Measurements from ENCODE around the gene BFSP2.

DNA sequence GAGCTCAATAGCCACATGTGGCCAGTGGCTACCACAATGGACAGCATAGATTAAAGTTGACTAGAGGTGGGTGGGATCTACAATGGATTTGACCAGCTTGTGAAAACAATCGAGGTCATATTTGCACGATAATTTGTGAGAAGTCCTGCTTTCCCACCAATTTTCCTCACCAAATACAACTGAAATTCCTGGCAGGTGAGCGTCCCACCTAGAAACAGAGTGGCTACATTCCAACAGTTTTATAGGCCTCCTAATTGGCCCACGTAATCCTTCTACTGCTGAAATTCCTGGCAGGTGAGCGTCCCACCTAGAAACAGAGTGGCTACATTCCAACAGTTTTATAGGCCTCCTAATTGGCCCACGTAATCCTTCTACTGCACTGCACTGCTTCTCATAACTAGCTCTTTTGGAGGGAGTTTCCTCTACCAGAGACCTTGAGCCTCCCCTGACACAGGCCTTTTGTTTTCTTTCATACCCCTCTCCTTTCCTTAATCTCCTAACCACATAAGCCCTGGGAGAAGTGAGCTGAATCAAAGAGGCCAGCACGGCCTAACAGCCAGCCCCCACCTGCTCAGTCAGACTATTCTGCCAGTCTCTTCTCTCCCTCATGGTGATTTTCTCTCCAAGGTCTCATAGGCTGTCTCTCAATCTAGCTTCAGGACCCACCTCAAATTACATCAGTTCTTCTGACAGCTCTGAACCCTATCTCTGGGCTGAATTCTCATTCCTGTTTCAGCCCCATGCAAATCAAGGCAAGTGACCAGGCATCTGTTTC, 80.2 kb downstream of the BFSP2 start:
- TF ChIP-seq EZH2 (IDR thresholded peaks at IDR 0.05; ENCODE audit: borderline replicate concordance, low read length), result no peak
- no peak for TF ChIP-seq CTCF (conservative IDR thresholded peaks at IDR 0.05 in 1 of 2, IDR thresholded peaks at IDR 0.05 in 1 of 2; ENCODE audit: extremely low read depth in 1 of 2, insufficient read depth in 1 of 2, low read depth in 1 of 2, low read length in 2 of 2)

Measured in mammary epithelial cell (primary cell).